Effector memory CD8-positive, alpha-beta T cell (primary cell): ENCODE data around the gene SPRY2.

Source experiments
- ATAC-seq: fragments of 150-1000 bp; cut with Tn5 transposase; replicated peaks from 2 replicates; pipeline ENCODE4 v1.10.0; 2021; ENCODE audit warnings: mild to moderate bottlenecking, moderate library complexity
- DNase-seq, 3 experiments: peaks; one replicate each; pipeline ENCODE4 v3.0.0; 2021
- H3K27ac Mint-ChIP-seq, 2 donors: one replicate each; pipeline ENCODE4 v1.8.0; 2022; ENCODE audit warnings: mild to moderate bottlenecking in 2 of 2, mixed read lengths in 2 of 2, moderate library complexity in 2 of 2
- H3K27me3 Mint-ChIP-seq, 2 donors: one replicate each; pipeline ENCODE4 v1.8.0; 2022; ENCODE audit warnings: mixed read lengths in 2 of 2
- H3K36me3 Mint-ChIP-seq: one replicate; pipeline ENCODE4 v1.8.0; 2022; ENCODE audit warnings: mild to moderate bottlenecking, moderate library complexity, mixed read lengths; ENCODE audit not compliant: insufficient read depth
- H3K4me1 Mint-ChIP-seq, 2 donors: one replicate each; pipeline ENCODE4 v1.8.0; 2022; ENCODE audit warnings: low read depth in 2 of 2, mixed read lengths in 2 of 2
- H3K4me3 Mint-ChIP-seq, 2 donors: one replicate each; pipeline ENCODE4 v1.8.0; 2022; ENCODE audit warnings: mild to moderate bottlenecking in 2 of 2, mixed read lengths in 2 of 2, moderate library complexity in 2 of 2
- H3K9me3 Mint-ChIP-seq, 2 donors: one replicate each; pipeline ENCODE4 v1.8.0; 2022; ENCODE audit warnings: mixed read lengths in 2 of 2

Gene SPRY2

GRCh38 chr13:80341756-80342370 is 937 bp upstream of the SPRY2 start:
- Mint-ChIP-seq H3K9me3 (no peaks in the 10 kb centered on the region), H3K36me3 (peaks cover 5% of the 10 kb centered on the region), H3K27ac (no peak overlapping the region), H3K4me1 (peaks cover 9 to 26% of the 10 kb centered on the region in 2 donors), H3K27me3 (peaks cover 23 to 26% of the 10 kb centered on the region in 2 donors), H3K4me3 (no peak overlapping the region)
- no peak for DNase-seq
- ATAC-seq = no peak

GRCh38 chr13:80340651-80341100 is 250 bp downstream of the SPRY2 start:
- Mint-ChIP-seq H3K9me3 (no peaks in the 10 kb centered on the region), H3K36me3 (peaks cover 5% of the 10 kb centered on the region), H3K27me3 (peaks cover 26 to 27% of the 10 kb centered on the region in 2 donors), H3K27ac (peak overlapping the region in 1 of 2 donors; percentile 35), H3K4me1 (peaks cover 9 to 26% of the 10 kb centered on the region in 2 donors), H3K4me3 (no peak overlapping the region)
- DNase-seq (peak in 1 of 3 experiments; percentile 4), ATAC-seq (peak; percentile 41)

GRCh38 chr13:80339912-80340650 is 845 bp downstream of the SPRY2 start:
- no peaks in the 10 kb centered on the region for H3K9me3 Mint-ChIP-seq
- no peak overlapping the region for H3K4me3 Mint-ChIP-seq
- peaks cover 22 to 27% of the 10 kb centered on the region in 2 donors for H3K27me3 Mint-ChIP-seq
- peaks cover 5% of the 10 kb centered on the region for H3K36me3 Mint-ChIP-seq
- peak overlapping the region in 1 of 2 donors; percentile 35 for H3K27ac Mint-ChIP-seq
- ATAC-seq (peak; percentile 16), DNase-seq (peak in 1 of 3 experiments; percentile 4)
- peaks cover 9 to 26% of the 10 kb centered on the region in 2 donors for H3K4me1 Mint-ChIP-seq

- peaks cover 9 to 26% of the 10 kb centered on the region in 2 donors for H3K4me1 Mint-ChIP-seq
- peaks cover 5% of the 10 kb centered on the region for H3K36me3 Mint-ChIP-seq
- DNase-seq (no peak), ATAC-seq (no peak)
- no peak overlapping the region for H3K4me3 Mint-ChIP-seq
- no peak overlapping the region for H3K27ac Mint-ChIP-seq
- peaks cover 18 to 23% of the 10 kb centered on the region in 2 donors for H3K27me3 Mint-ChIP-seq
- H3K9me3 Mint-ChIP-seq = no peaks in the 10 kb centered on the region
Observed at GRCh38 chr13:80339563-80339911, 1.4 kb downstream of the SPRY2 start.

GRCh38 chr13:80338781-80339562 is 2.0 kb downstream of the SPRY2 start:
- Mint-ChIP-seq H3K4me1 (peaks cover 9 to 24% of the 10 kb centered on the region in 2 donors), H3K4me3 (no peak overlapping the region), H3K36me3 (peaks cover 5% of the 10 kb centered on the region), H3K27me3 (peaks cover 15 to 17% of the 10 kb centered on the region in 2 donors), H3K9me3 (no peaks in the 10 kb centered on the region), H3K27ac (no peak overlapping the region)
- ATAC-seq = peak; percentile 39
- DNase-seq = peak in 1 of 3 experiments; percentile 4

GRCh38 chr13:80337288-80338081 is 3.4 kb downstream of the SPRY2 start:
- peaks cover 6 to 12% of the 10 kb centered on the region in 2 donors for H3K4me1 Mint-ChIP-seq
- peaks cover 5% of the 10 kb centered on the region for H3K36me3 Mint-ChIP-seq
- ATAC-seq = no peak
- peak overlapping the region in 1 of 2 donors; percentile 38 for H3K4me3 Mint-ChIP-seq
- H3K27me3 Mint-ChIP-seq = peaks cover 9 to 14% of the 10 kb centered on the region in 2 donors
- no peaks in the 10 kb centered on the region for H3K9me3 Mint-ChIP-seq
- DNase-seq = no peak
- no peak overlapping the region for H3K27ac Mint-ChIP-seq

- peaks cover 9 to 14% of the 10 kb centered on the region in 2 donors for H3K27me3 Mint-ChIP-seq
- H3K4me3 Mint-ChIP-seq = no peak overlapping the region
- H3K36me3 Mint-ChIP-seq = peaks cover 5% of the 10 kb centered on the region
- ATAC-seq (no peak), DNase-seq (no peak)
- H3K27ac Mint-ChIP-seq = no peak overlapping the region
- no peaks in the 10 kb centered on the region for H3K9me3 Mint-ChIP-seq
- H3K4me1 Mint-ChIP-seq = peaks cover 4 to 8% of the 10 kb centered on the region in 2 donors
Observed at GRCh38 chr13:80336776-80337287, 4.1 kb downstream of the SPRY2 start.

- ATAC-seq = no peak
- Mint-ChIP-seq H3K36me3 (peaks cover 5% of the 10 kb centered on the region), H3K27ac (no peak overlapping the region), H3K27me3 (peaks cover 9 to 14% of the 10 kb centered on the region in 2 donors), H3K9me3 (no peaks in the 10 kb centered on the region), H3K4me1 (peaks cover 4% of the 10 kb centered on the region in 2 donors), H3K4me3 (no peak overlapping the region)
- DNase-seq = no peak
Observed at GRCh38 chr13:80336370-80336769, 4.6 kb downstream of the SPRY2 start.

- Mint-ChIP-seq H3K36me3 (no peaks in the 10 kb centered on the region), H3K27me3 (peaks cover 9 to 14% of the 10 kb centered on the region in 2 donors), H3K4me3 (no peak overlapping the region), H3K9me3 (no peaks in the 10 kb centered on the region), H3K27ac (no peak overlapping the region), H3K4me1 (no peaks in the 10 kb centered on the region)
- no peak for DNase-seq
- no peak for ATAC-seq
Observed at GRCh38 chr13:80334597-80335260, 6.2 kb downstream of the SPRY2 start.

- no peaks in the 10 kb centered on the region for H3K9me3 Mint-ChIP-seq
- peaks cover 0 to 5% of the 10 kb centered on the region in 2 donors for H3K27me3 Mint-ChIP-seq
- no peak overlapping the region for H3K4me3 Mint-ChIP-seq
- H3K4me1 Mint-ChIP-seq = no peaks in the 10 kb centered on the region
- no peak overlapping the region for H3K27ac Mint-ChIP-seq
- no peaks in the 10 kb centered on the region for H3K36me3 Mint-ChIP-seq
- ATAC-seq = no peak
- no peak for DNase-seq
Observed at GRCh38 chr13:80331984-80332383, 8.9 kb downstream of the SPRY2 start.

- H3K27ac Mint-ChIP-seq = no peak overlapping the region
- no peak for ATAC-seq
- no peaks in the 10 kb centered on the region for H3K27me3 Mint-ChIP-seq
- DNase-seq = no peak
- H3K9me3 Mint-ChIP-seq = no peaks in the 10 kb centered on the region
- H3K36me3 Mint-ChIP-seq = no peaks in the 10 kb centered on the region
- H3K4me1 Mint-ChIP-seq = no peaks in the 10 kb centered on the region
- H3K4me3 Mint-ChIP-seq = no peak overlapping the region
Observed at GRCh38 chr13:80329250-80329649, 11.7 kb downstream of the SPRY2 start.

- DNase-seq (no peak), ATAC-seq (no peak)
- Mint-ChIP-seq H3K36me3 (peaks cover 5% of the 10 kb centered on the region), H3K9me3 (peaks cover 0 to 3% of the 10 kb centered on the region in 2 donors), H3K27me3 (no peaks in the 10 kb centered on the region), H3K4me1 (no peaks in the 10 kb centered on the region), H3K4me3 (no peak overlapping the region), H3K27ac (no peak overlapping the region)
Observed at GRCh38 chr13:80319004-80319403, 21.9 kb downstream of the SPRY2 start.
